Osteoblast (primary cell): ENCODE measurements around the gene INTS15. TPM values are rescaled to one million over a fixed set of nuclear protein-coding genes. Genes with fewer than 3 reads are reported as not detected.

Experiments
- DNase-seq: peaks from one replicate; pipeline ENCODE4 v3.0.0; 2011; ENCODE audit warnings: low spot score, mixed read lengths; ENCODE audit not compliant: insufficient read length; ENCODE audit errors: missing footprints
- H2AFZ ChIP-seq: 2 replicates; pipeline ENCODE4 v1.6.0; 2011; ENCODE audit warnings: mild to moderate bottlenecking, low read length
- H3K27ac ChIP-seq: 2 replicates; pipeline ENCODE4 v1.5.1; 2011; ENCODE audit warnings: mild to moderate bottlenecking, low read depth, low read length, moderate library complexity
- H3K27me3 ChIP-seq: 2 replicates; pipeline ENCODE4 v1.6.0; 2012; ENCODE audit warnings: mild to moderate bottlenecking, control low read depth, inconsistent platforms, low read length, moderate library complexity; ENCODE audit not compliant: insufficient read depth
- H3K36me3 ChIP-seq: 2 replicates; pipeline ENCODE4 v1.5.1; 2011; ENCODE audit warnings: mild to moderate bottlenecking, low read length, control low read depth, moderate library complexity; ENCODE audit not compliant: insufficient read depth
- H3K4me1 ChIP-seq: 2 replicates; pipeline ENCODE4 v1.5.1; 2011; ENCODE audit warnings: mild to moderate bottlenecking, low read length, control low read depth, moderate library complexity; ENCODE audit not compliant: insufficient read depth
- H3K4me2 ChIP-seq: 2 replicates; pipeline ENCODE4 v1.6.0; 2011; ENCODE audit warnings: mild to moderate bottlenecking, low read length; ENCODE audit not compliant: insufficient read depth
- H3K4me3 ChIP-seq: fragments of 200-600 bp; sonication (generic); 3 replicates; pipeline ENCODE4 v1.5.1; 2012; ENCODE audit warnings: mild to moderate bottlenecking, low read length, inconsistent platforms; ENCODE audit not compliant: insufficient read depth
- H3K79me2 ChIP-seq: 2 replicates; pipeline ENCODE4 v1.6.0; 2012; ENCODE audit warnings: mild to moderate bottlenecking, low read length, control low read depth, inconsistent platforms; ENCODE audit not compliant: insufficient read depth
- H3K9me3 ChIP-seq: 2 replicates; pipeline ENCODE4 v1.5.1; 2011; ENCODE audit warnings: low read depth, low read length, control low read depth
- H4K20me1 ChIP-seq: 2 replicates; pipeline ENCODE4 v1.6.0; 2012; ENCODE audit warnings: mild to moderate bottlenecking, low read length, control low read depth; ENCODE audit not compliant: insufficient read depth
- CTCF ChIP-seq: IDR thresholded peaks from 2 replicates; pipeline ENCODE4 v1.5.1; 2011; ENCODE audit warnings: mild to moderate bottlenecking, low read depth, low read length, moderate library complexity; ENCODE audit errors: extremely low read depth
- total RNA-seq: library from RNA; depleted of rRNA; stranded (reverse); fragments of >200 nt; gene quantifications from 2 replicates; pipeline ENCODE4 v1.2.3, GENCODE V29; 2012

INTS15 gene
- total RNA-seq, 1 donor = 11.9 TPM

- no peak for TF ChIP-seq CTCF
- H3K27ac ChIP-seq = no peak overlapping the region
- H3K4me3 ChIP-seq = no peak overlapping the region
- no peaks in the 10 kb centered on the region for H3K27me3 ChIP-seq
- H4K20me1 ChIP-seq = no peaks in the 10 kb centered on the region
- no peak overlapping the region for H2AFZ ChIP-seq
- H3K4me1 ChIP-seq = peaks cover 5% of the 10 kb centered on the region
- H3K36me3 ChIP-seq = peaks cover 19% of the 10 kb centered on the region
- no peaks in the 10 kb centered on the region for H3K9me3 ChIP-seq
- H3K4me2 ChIP-seq = no peak overlapping the region
- no peak for DNase-seq
- H3K79me2 ChIP-seq = peaks cover 14% of the 10 kb centered on the region
These were observed 1.3 kb upstream of the INTS15 start for GRCh38 chr7:6588566-6588965.

- H3K27me3 ChIP-seq = no peaks in the 10 kb centered on the region
- no peaks in the 10 kb centered on the region for H3K9me3 ChIP-seq
- H3K36me3 ChIP-seq = peaks cover 26% of the 10 kb centered on the region
- no peak overlapping the region for H3K27ac ChIP-seq
- H4K20me1 ChIP-seq = no peaks in the 10 kb centered on the region
- DNase-seq = peak; percentile 81
- H3K79me2 ChIP-seq = peaks cover 14% of the 10 kb centered on the region
- peak overlapping the region; percentile 80 for H3K4me2 ChIP-seq
- no peak for TF ChIP-seq CTCF
- peaks cover 5% of the 10 kb centered on the region for H3K4me1 ChIP-seq
- H3K4me3 ChIP-seq = peak overlapping the region; percentile 57
- peak overlapping the region; percentile 65 for H2AFZ ChIP-seq
These were observed 531 bp upstream of the INTS15 start for GRCh38 chr7:6589151-6589828.

DNA sequence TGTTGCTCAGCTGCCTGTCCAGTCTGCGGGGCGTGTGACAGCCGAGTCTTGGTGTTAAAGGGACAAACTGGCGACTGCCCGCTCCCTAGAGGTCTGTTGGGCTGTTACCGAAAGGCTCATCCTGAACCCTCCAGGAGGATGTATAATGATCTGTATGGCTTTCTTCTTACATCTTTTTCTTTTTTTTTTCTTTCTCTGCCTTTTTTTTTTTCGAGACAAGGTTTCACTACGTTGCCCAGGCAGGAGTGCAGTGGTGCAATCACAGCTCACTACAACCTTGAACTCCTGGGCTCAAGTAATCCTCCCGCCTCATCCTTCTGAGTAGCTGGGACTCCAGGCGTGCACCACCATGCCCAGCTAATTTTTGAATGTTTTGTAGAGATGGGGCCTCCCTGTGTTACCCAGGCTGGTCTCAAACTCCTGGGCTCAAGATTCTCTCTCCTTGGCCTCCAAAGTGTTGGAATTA lies 857 bp downstream of the INTS15 start:
- H3K4me2 ChIP-seq = peak overlapping the region; percentile 93
- no peaks in the 10 kb centered on the region for H3K27me3 ChIP-seq
- H3K79me2 ChIP-seq = peaks cover 14% of the 10 kb centered on the region
- TF ChIP-seq CTCF = no peak
- H2AFZ ChIP-seq = peak overlapping the region; percentile 89
- peaks cover 5% of the 10 kb centered on the region for H3K4me1 ChIP-seq
- peak overlapping the region; percentile 94 for H3K4me3 ChIP-seq
- DNase-seq = peak; percentile 90
- H4K20me1 ChIP-seq = peaks cover 2% of the 10 kb centered on the region
- H3K9me3 ChIP-seq = no peaks in the 10 kb centered on the region
- H3K27ac ChIP-seq = peak overlapping the region; percentile 32
- peaks cover 30% of the 10 kb centered on the region for H3K36me3 ChIP-seq

DNA sequence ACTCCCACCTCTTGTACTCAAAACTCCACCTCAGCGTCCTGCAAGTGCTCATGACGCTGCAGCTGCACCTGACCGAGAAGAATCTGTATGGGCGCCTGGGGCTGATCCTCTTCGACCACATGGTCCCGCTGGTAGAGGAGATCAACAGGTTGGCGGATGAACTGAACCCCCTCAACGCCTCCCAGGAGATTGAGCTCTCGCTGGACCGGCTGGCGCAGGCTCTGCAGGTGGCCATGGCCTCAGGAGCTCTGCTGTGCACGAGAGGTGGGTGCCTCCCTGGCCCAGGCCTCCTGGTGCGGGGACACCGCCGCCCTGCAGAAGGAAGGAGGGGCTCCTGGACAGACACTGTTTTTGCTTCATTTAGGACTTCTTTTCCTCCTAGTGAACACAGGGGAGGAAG lies 10.3 kb downstream of the INTS15 start:
- DNase-seq = no peak
- Histone ChIP-seq H3K4me3 (no peak overlapping the region), H3K36me3 (peaks cover 59% of the 10 kb centered on the region), H3K4me1 (no peaks in the 10 kb centered on the region), H3K79me2 (no peaks in the 10 kb centered on the region), H3K4me2 (no peak overlapping the region), H3K27me3 (no peaks in the 10 kb centered on the region), H3K27ac (no peak overlapping the region), H3K9me3 (no peaks in the 10 kb centered on the region), H4K20me1 (peaks cover 6% of the 10 kb centered on the region), H2AFZ (no peak overlapping the region)
- TF ChIP-seq CTCF = no peak
